ENCODE measurements around the gene WFDC2.

Gene WFDC2

GRCh38 chr20:45501600-45501999 lies 32.0 kb downstream of the WFDC2 start:
- DNase-seq: no peak

GRCh38 chr20:45502561-45502960 lies 33.0 kb downstream of the WFDC2 start:
- no peak for DNase-seq

- DNase-seq: no peak
Measured at GRCh38 chr20:45503403-45503802, 33.9 kb downstream of the WFDC2 start.

- no peak for DNase-seq
Measured at GRCh38 chr20:45506398-45506797, 36.8 kb downstream of the WFDC2 start.

GRCh38 chr20:45507011-45507820 lies 37.7 kb downstream of the WFDC2 start:
- no peak for DNase-seq

- no peak for DNase-seq
Measured at GRCh38 chr20:45508068-45508886, 38.7 kb downstream of the WFDC2 start.

GRCh38 chr20:45509091-45509490 lies 39.5 kb downstream of the WFDC2 start:
- DNase-seq: no peak

- DNase-seq: no peak
Measured at GRCh38 chr20:45510242-45510862, 40.8 kb downstream of the WFDC2 start.

GRCh38 chr20:45515147-45515913 lies 45.8 kb downstream of the WFDC2 start, which contains the start of gene SPINT3:
Gene SPINT3 (minus strand): TSS chr20:45515622. CDS start chr20:45515608, 14 bp downstream.
- DNase-seq: no peak

- no peak for DNase-seq
Measured at GRCh38 chr20:45518282-45518681, 48.7 kb downstream of the WFDC2 start.

- no peak for DNase-seq
Measured at GRCh38 chr20:45523821-45524220, 54.3 kb downstream of the WFDC2 start.

- DNase-seq: no peak
Measured at GRCh38 chr20:45527294-45527693, 57.7 kb downstream of the WFDC2 start.

Measured in activated CD4-positive, alpha-beta T cell treated with anti-CD3 and anti-CD28 coated beads, Interleukin-2, amount 50 U/mL, for 4 hours (primary cell).